H1 (cell line): Measurements from ENCODE around the gene LCMT1. TPM values are rescaled to one million over a fixed set of nuclear protein-coding genes. Genes with fewer than 3 reads are reported as not detected.

ENCODE experiments used
- BCL11A ChIP-seq, 2 experiments: IDR thresholded peaks; one replicate each; pipeline ENCODE4 v1.6.1; 2011; ENCODE audit warnings: low read depth in 2 of 2, low read length in 2 of 2, mild to moderate bottlenecking in 2 of 2
- RBBP5 ChIP-seq: IDR thresholded peaks from 2 replicates; pipeline ENCODE4 v1.7.1; 2012; ENCODE audit warnings: low read depth, mild to moderate bottlenecking, inconsistent platforms, low read length, moderate library complexity, borderline replicate concordance
- SIN3A ChIP-seq, 2 experiments: IDR thresholded peaks in 1 of 2; conservative IDR thresholded peaks in 1 of 2; 2 replicates each; pipeline ENCODE4 v1.6.1; 2011 to 2012; ENCODE audit warnings: low read length in 2 of 2, improper control_type of control experiment in 1 of 2, low read depth in 1 of 2, mild to moderate bottlenecking in 1 of 2
- TBP ChIP-seq: IDR thresholded peaks from 2 replicates; pipeline ENCODE4 v1.6.1; 2011; ENCODE audit warnings: low read depth, low read length, improper control_type of control experiment
- TEAD4 ChIP-seq: IDR thresholded peaks from 2 replicates; pipeline ENCODE4 v1.6.1; 2012; ENCODE audit warnings: low read depth, low read length, inconsistent platforms, mixed read lengths
- polyA plus RNA-seq, 7 experiments: library from polyadenylated mRNA; depleted of rRNA in 3 of 7; stranded (reverse) in 5 of 7; unstranded in 2 of 7; fragments of >200 nt in 5 of 7; fragments of 200-250 nt in 2 of 7; gene quantifications; 1 replicate in 5 of 7; 2 replicates in 1 of 7; 4 replicates in 1 of 7; pipeline versions ENCODE4 v1.2.1 to v1.2.3, GENCODE V29; 2011 to 2013; ENCODE audit warnings: missing spikeins in 2 of 7, mixed read lengths in 2 of 7
- total RNA-seq: library from RNA; stranded (reverse); fragmentation: NEBNext Ultra II Directional; extraction: Animal tissue kit (Norgen Biotek cat#: 25700); gene quantifications from 2 replicates; pipeline ENCODE4 v1.2.1, GENCODE V29; 2021
- TF ChIP-seq, protein P1 (sequence below): IDR thresholded peaks from 2 replicates; pipeline ENCODE4 v1.6.1; 2012; ENCODE audit warnings: low read length, inconsistent platforms

LCMT1 gene
- total and polyA plus RNA-seq, 2 of the 8 experiments (the other 6 are each of a cell fraction or from before 2014, with no cell fraction given), result 61.0 to 80.8 TPM

DNA sequence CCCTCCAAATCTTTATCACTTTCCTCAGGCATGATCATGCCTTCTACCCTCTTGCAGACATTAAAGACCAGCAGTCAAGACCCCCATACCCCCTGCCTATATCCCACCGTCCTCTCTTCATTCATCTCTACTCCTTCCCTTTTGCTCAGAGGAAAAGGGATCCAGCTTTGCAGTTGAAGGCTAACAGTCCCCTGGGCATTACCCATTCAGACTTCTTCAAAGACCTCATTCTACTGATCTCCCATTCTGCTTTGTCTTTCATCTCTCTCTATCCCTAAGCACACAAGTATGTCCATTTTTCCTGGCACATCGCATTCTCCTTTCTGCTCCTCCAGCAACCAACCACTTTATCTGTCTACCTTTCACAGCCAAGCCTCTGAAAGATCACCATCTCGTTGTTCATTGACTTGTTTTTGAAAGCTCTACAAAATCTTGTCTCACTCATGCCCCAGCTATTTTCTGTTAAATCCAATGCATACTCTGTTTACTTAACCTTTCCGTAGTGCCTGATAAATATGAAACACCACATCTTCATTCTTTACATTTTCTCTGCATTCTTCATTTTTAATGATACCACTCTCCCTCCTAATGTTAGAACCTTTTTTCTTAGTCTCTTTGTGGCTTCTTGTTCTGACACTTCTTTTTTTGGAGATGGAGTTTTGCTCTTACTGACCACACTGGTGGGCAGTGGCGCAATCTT is 14.1 kb upstream of the LCMT1 start (continued):
- TF ChIP-seq TEAD4 (no peak), SIN3A (conservative IDR thresholded peaks at IDR 0.05 in 1 of 2, IDR thresholded peaks at IDR 0.05 in 1 of 2; ENCODE audit: low read depth in 1 of 2, low read length in 2 of 2) (no peak), RBBP5 (no peak), TBP (no peak), BCL11A (IDR thresholded peaks at IDR 0.05; ENCODE audit: low read depth in 2 of 2, low read length in 2 of 2) (no peak)
- TF ChIP-seq, protein P1, sequence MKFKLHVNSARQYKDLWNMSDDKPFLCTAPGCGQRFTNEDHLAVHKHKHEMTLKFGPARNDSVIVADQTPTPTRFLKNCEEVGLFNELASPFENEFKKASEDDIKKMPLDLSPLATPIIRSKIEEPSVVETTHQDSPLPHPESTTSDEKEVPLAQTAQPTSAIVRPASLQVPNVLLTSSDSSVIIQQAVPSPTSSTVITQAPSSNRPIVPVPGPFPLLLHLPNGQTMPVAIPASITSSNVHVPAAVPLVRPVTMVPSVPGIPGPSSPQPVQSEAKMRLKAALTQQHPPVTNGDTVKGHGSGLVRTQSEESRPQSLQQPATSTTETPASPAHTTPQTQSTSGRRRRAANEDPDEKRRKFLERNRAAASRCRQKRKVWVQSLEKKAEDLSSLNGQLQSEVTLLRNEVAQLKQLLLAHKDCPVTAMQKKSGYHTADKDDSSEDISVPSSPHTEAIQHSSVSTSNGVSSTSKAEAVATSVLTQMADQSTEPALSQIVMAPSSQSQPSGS, result no peak
